Measurements from ENCODE around the gene DCST2. TPM values are rescaled to one million over a fixed set of nuclear protein-coding genes. Genes with fewer than 3 reads are reported as not detected.

The DCST2 gene
- total RNA-seq, 1 experiment from 2014 or later, result 0.18 TPM

DNA sequence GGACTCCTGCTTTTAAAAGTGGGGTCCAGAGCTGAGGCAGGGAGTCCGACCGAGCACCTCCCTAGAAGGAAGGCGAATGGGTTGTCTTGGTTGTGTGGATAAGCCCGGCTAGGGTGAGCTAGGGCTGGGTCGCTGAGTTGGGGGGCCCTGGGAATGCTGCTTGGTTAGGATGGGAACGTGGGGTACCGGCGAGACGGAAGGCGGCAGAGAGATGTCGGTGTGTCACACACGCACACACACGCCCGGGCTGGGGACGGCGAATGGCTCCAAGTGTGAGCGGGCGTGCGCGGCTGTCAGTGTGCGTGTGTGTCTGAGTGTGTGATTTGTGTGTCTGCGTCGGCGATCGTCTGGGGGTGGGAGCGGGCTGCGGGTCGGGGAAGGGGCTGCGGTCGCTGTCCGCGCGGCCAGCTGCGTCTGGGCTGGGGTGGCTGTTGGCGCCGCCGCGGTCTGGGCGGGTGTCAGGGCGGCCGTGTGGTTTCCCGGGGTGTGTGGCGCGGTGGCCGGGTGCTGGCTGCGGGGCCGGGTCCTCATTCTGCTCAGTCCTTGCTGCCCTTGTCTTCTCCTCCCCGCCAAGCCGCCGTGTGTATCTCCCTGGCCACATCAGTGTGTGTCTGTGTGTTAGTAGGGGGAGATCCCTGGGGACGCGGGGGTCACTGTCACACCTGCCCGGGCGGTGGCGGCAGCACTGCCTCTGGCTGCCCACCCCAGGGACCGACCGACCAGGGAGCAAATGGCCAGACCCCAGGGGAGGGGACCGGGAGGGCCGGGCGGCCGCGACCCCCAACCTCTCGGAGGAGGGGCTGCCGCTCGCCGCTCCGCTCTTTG is 46.1 kb upstream of the DCST2 start:
- Histone ChIP-seq H3K4me3 (ENCODE audit: low read length) (peak overlapping the region; percentile 71), H4K20me1 (ENCODE audit: low read length) (no peaks in the 10 kb centered on the region), H3K9me2 (replicated peaks; ENCODE audit: low read length) (no peaks in the 10 kb centered on the region), H2AFZ (ENCODE audit: low read length) (peak overlapping the region; percentile 80), H3K4me2 (ENCODE audit: low read length) (peak overlapping the region; percentile 80), H3K9me3 (ENCODE audit: low read length) (no peaks in the 10 kb centered on the region), H3K27ac (ENCODE audit: low read length) (no peak overlapping the region), H3K4me1 (ENCODE audit: insufficient read depth, low read length) (peaks cover 66% of the 10 kb centered on the region), H3F3A (ENCODE audit: low read length, unreplicated experiment) (no peaks in the 10 kb centered on the region), H3K27me3 (ENCODE audit: low read length) (peaks cover 44% of the 10 kb centered on the region), H3K36me3 (ENCODE audit: low read depth, low read length) (no peaks in the 10 kb centered on the region), H3K79me2 (ENCODE audit: low read length) (no peaks in the 10 kb centered on the region), H3K9ac (ENCODE audit: low read length) (no peak overlapping the region)
- TF ChIP-seq EZH2 (IDR thresholded peaks at IDR 0.05; ENCODE audit: low read length, unreplicated experiment) (no peak), CTCF (conservative IDR thresholded peaks at IDR 0.05; ENCODE audit: low read depth, low read length) (no peak), EZH2phosphoT487 (IDR thresholded peaks at IDR 0.05; ENCODE audit: borderline replicate concordance, low read length) (no peak; the same call in none of the 2 replicates)
- no TSS peak for BruUV-seq (replicated peaks)
- no peak for DNase-seq
- POLR2A ChIA-PET (ENCODE audit: unreplicated experiment), result no interaction called here
- intact Hi-C loops (cut with micrococcal nuclease), result no loop called here
- CTCF ChIA-PET, result no interaction called here
- ATAC-seq, result no peak; the same call in 1 of the 2 replicates

- Histone ChIP-seq H3F3A (ENCODE audit: low read length, unreplicated experiment) (no peaks in the 10 kb centered on the region), H3K4me2 (ENCODE audit: low read length) (peak overlapping the region; percentile 80), H3K27me3 (ENCODE audit: low read length) (peaks cover 44% of the 10 kb centered on the region), H3K9me2 (replicated peaks; ENCODE audit: low read length) (no peaks in the 10 kb centered on the region), H3K9ac (ENCODE audit: low read length) (no peak overlapping the region), H3K4me1 (ENCODE audit: insufficient read depth, low read length) (peaks cover 62% of the 10 kb centered on the region), H3K4me3 (ENCODE audit: low read length) (peak overlapping the region; percentile 71), H2AFZ (ENCODE audit: low read length) (peak overlapping the region; percentile 80), H3K79me2 (ENCODE audit: low read length) (no peaks in the 10 kb centered on the region), H4K20me1 (ENCODE audit: low read length) (no peaks in the 10 kb centered on the region), H3K36me3 (ENCODE audit: low read depth, low read length) (no peaks in the 10 kb centered on the region), H3K27ac (ENCODE audit: low read length) (no peak overlapping the region), H3K9me3 (ENCODE audit: low read length) (no peaks in the 10 kb centered on the region)
- ChIA-PET CTCF (interaction anchor here (0.6 to 1.0 kb wide), 2 partner anchors 17 to 35 kb away, joined by 3 read pairs; no protein-coding TSS in a partner anchor), POLR2A (ENCODE audit: unreplicated experiment) (no interaction called here)
- TF ChIP-seq CTCF (conservative IDR thresholded peaks at IDR 0.05; ENCODE audit: low read depth, low read length) (no peak), EZH2phosphoT487 (IDR thresholded peaks at IDR 0.05; ENCODE audit: borderline replicate concordance, low read length) (no peak), EZH2 (IDR thresholded peaks at IDR 0.05; ENCODE audit: low read length, unreplicated experiment) (peak; percentile 82)
- no TSS peak for BruUV-seq (replicated peaks)
- ATAC-seq (no peak), DNase-seq (no peak)
- intact Hi-C loops (cut with micrococcal nuclease), result no loop called here
Measured at GRCh38 chr1:155079210-155079486, 45.6 kb upstream of the DCST2 start.

All from PC-3 (cell line).